ENCODE data around the gene FERMT3. TPM values are rescaled to one million over a fixed set of nuclear protein-coding genes. Genes with fewer than 3 reads are reported as not detected.

Gene FERMT3
- total and polyA plus RNA-seq, 2 of the 13 experiments (the other 11 are each of a cell fraction or from before 2014, with no cell fraction given): 0.29 TPM; not detected in 1

DNA sequence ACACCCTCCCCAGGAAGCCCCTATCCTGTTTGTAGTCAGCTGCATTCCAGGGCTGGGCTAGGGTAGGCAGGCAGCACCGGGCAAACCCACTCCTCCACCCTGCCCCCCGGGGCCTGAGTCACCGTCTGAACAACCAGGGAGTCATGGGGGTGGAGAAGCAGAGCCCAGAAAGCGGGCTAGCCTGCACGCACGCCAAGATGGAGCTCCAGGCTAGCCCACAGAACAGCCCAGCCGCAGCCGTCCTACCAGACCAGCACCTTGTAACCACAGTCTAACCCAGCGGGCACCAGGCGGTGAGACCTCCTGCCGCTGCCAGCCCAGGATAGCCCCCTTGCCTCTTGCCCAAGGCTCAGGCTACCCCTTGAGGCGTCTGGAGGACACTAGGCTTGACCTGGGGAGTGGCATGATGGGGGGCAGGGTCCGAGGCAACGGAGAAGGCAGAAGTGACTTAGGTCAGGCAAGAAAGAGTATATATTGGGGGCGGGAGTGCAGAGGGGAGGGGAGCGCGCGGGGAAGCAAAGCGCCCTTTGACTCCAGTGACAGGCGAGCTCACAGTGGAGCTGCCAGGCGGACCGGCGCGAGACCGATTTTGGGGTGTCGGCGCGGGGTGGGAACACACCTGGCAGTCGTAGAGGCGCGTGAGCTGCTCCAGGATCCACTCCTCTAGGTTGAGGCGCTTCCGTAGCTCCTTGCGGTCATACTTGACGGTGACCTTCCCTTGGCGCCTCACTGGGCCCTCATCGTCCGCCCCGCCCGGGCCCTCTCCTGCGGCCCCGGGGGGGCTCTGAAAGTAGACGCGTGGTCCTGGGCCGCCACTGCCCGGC, 39.5 kb downstream of the FERMT3 start (continued):
- TF ChIP-seq ZNF703 (CRISPR knock-in tag; IDR thresholded peaks at IDR 0.05; ENCODE audit: borderline replicate concordance) (no peak), MEIS2 (CRISPR knock-in tag; IDR thresholded peaks at IDR 0.05) (peak; percentile 54; the same call in 1 of the 2 replicates), ISL2 (CRISPR knock-in tag; IDR thresholded peaks at IDR 0.05) (0 out of 2 replicates have a peak, but pooled peaks have one; percentile 23), FOXK1 (CRISPR knock-in tag; IDR thresholded peaks at IDR 0.05; ENCODE audit: borderline replicate concordance, low read depth) (no peak), ZNF577 (CRISPR knock-in tag; IDR thresholded peaks at IDR 0.05; ENCODE audit: borderline replicate concordance, low read depth) (no peak), KDM4B (CRISPR knock-in tag; IDR thresholded peaks at IDR 0.05) (no peak), SCMH1 (CRISPR knock-in tag; IDR thresholded peaks at IDR 0.05; ENCODE audit: borderline replicate concordance) (no peak), RBM39 (IDR thresholded peaks at IDR 0.05; ENCODE audit: low read depth, low read length, poor library complexity, severe bottlenecking) (no peak), CERS6 (CRISPR knock-in tag; IDR thresholded peaks at IDR 0.05) (no peak), PAWR (CRISPR knock-in tag; IDR thresholded peaks at IDR 0.05; ENCODE audit: borderline replicate concordance) (no peak), ZMYM3 (CRISPR knock-in tag; IDR thresholded peaks at IDR 0.05) (no peak), NRL (CRISPR knock-in tag; IDR thresholded peaks at IDR 0.05; ENCODE audit: borderline replicate concordance) (0 out of 2 replicates have a peak, but pooled peaks have one; percentile 35), CENPT (CRISPR knock-in tag; IDR thresholded peaks at IDR 0.05; ENCODE audit: low read depth) (no peak), MBNL3 (CRISPR knock-in tag; conservative IDR thresholded peaks at IDR 0.05) (no peak)
- TF ChIP-seq, protein P1, sequence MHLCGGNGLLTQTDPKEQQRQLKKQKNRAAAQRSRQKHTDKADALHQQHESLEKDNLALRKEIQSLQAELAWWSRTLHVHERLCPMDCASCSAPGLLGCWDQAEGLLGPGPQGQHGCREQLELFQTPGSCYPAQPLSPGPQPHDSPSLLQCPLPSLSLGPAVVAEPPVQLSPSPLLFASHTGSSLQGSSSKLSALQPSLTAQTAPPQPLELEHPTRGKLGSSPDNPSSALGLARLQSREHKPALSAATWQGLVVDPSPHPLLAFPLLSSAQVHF (CRISPR knock-in tag; IDR thresholded peaks at IDR 0.05): no peak
- TF ChIP-seq, protein P2, sequence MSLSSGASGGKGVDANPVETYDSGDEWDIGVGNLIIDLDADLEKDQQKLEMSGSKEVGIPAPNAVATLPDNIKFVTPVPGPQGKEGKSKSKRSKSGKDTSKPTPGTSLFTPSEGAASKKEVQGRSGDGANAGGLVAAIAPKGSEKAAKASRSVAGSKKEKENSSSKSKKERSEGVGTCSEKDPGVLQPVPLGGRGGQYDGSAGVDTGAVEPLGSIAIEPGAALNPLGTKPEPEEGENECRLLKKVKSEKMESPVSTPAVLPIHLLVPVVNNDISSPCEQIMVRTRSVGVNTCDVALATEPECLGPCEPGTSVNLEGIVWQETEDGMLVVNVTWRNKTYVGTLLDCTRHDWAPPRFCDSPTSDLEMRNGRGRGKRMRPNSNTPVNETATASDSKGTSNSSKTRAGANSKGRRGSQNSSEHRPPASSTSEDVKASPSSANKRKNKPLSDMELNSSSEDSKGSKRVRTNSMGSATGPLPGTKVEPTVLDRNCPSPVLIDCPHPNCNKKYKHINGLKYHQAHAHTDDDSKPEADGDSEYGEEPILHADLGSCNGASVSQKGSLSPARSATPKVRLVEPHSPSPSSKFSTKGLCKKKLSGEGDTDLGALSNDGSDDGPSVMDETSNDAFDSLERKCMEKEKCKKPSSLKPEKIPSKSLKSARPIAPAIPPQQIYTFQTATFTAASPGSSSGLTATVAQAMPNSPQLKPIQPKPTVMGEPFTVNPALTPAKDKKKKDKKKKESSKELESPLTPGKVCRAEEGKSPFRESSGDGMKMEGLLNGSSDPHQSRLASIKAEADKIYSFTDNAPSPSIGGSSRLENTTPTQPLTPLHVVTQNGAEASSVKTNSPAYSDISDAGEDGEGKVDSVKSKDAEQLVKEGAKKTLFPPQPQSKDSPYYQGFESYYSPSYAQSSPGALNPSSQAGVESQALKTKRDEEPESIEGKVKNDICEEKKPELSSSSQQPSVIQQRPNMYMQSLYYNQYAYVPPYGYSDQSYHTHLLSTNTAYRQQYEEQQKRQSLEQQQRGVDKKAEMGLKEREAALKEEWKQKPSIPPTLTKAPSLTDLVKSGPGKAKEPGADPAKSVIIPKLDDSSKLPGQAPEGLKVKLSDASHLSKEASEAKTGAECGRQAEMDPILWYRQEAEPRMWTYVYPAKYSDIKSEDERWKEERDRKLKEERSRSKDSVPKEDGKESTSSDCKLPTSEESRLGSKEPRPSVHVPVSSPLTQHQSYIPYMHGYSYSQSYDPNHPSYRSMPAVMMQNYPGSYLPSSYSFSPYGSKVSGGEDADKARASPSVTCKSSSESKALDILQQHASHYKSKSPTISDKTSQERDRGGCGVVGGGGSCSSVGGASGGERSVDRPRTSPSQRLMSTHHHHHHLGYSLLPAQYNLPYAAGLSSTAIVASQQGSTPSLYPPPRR (CRISPR knock-in tag; IDR thresholded peaks at IDR 0.05; ENCODE audit: borderline replicate concordance): peak; percentile 36; the same call in 1 of the 2 replicates
- TF ChIP-seq, protein P3, sequence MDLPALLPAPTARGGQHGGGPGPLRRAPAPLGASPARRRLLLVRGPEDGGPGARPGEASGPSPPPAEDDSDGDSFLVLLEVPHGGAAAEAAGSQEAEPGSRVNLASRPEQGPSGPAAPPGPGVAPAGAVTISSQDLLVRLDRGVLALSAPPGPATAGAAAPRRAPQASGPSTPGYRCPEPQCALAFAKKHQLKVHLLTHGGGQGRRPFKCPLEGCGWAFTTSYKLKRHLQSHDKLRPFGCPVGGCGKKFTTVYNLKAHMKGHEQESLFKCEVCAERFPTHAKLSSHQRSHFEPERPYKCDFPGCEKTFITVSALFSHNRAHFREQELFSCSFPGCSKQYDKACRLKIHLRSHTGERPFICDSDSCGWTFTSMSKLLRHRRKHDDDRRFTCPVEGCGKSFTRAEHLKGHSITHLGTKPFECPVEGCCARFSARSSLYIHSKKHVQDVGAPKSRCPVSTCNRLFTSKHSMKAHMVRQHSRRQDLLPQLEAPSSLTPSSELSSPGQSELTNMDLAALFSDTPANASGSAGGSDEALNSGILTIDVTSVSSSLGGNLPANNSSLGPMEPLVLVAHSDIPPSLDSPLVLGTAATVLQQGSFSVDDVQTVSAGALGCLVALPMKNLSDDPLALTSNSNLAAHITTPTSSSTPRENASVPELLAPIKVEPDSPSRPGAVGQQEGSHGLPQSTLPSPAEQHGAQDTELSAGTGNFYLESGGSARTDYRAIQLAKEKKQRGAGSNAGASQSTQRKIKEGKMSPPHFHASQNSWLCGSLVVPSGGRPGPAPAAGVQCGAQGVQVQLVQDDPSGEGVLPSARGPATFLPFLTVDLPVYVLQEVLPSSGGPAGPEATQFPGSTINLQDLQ (CRISPR knock-in tag; IDR thresholded peaks at IDR 0.05): no peak
